Heart right ventricle (tissue), 16 donors: ENCODE data around the gene SPA17. TPM values are rescaled to one million over a fixed set of nuclear protein-coding genes. Genes with fewer than 3 reads are reported as not detected.
A peak's percentile ranks its signal among the peaks of the same experiment; 100 is the strongest.

Experiments used
- ATAC-seq, 8 donors: fragments of 200-7000 bp; cut with Tn5 transposase; one replicate each; pipeline ENCODE4 v1.9.1; 2020; ENCODE audit warnings: mild to moderate bottlenecking in 8 of 8, moderate library complexity in 8 of 8, moderate number of reproducible peaks in 1 of 8
- DNase-seq, 2 donors: peaks; one replicate each; pipeline ENCODE4 v3.0.0-alpha.2; 2020
- H3K27ac ChIP-seq, 10 donors: fragments of 200-600 bp; sonication (generic) in 2 of 10; one replicate each; pipeline versions ENCODE4 v1.5.0 to v1.8.0; 2020 to 2022; ENCODE audit warnings: mild to moderate bottlenecking in 3 of 10
- H3K27me3 ChIP-seq, 7 donors: fragments of 200-600 bp; one replicate each; pipeline ENCODE4 v1.8.0; 2021 to 2022; ENCODE audit warnings: mild to moderate bottlenecking in 2 of 7
- H3K36me3 ChIP-seq, 9 donors: fragments of 200-600 bp; sonication (generic) in 1 of 9; one replicate each; pipeline versions ENCODE4 v1.5.0 to v1.8.0; 2020 to 2022; ENCODE audit warnings: mild to moderate bottlenecking in 2 of 9
- H3K4me1 ChIP-seq, 9 donors: fragments of 200-600 bp; sonication (generic) in 1 of 9; one replicate each; pipeline versions ENCODE4 v1.5.0 to v1.8.0; 2020 to 2022; ENCODE audit warnings: mild to moderate bottlenecking in 4 of 9
- H3K4me3 ChIP-seq, 10 donors: fragments of 200-600 bp; sonication (generic) in 2 of 10; one replicate each; pipeline versions ENCODE4 v1.5.0 to v1.8.0; 2020 to 2022; ENCODE audit warnings: mild to moderate bottlenecking in 7 of 10, moderate library complexity in 2 of 10
- H3K9me3 ChIP-seq, 11 donors: fragments of 200-600 bp in 10 of 11; sonication (generic) in 2 of 11; one replicate each; pipeline versions ENCODE4 v1.5.0 to v1.8.0; 2013 to 2022; ENCODE audit warnings: mild to moderate bottlenecking in 2 of 11, control low read depth in 1 of 11, moderate library complexity in 1 of 11
- WGBS, 2 donors: extraction: QIAGEN DNeasy Blood & Tissue Kit; methylation state at CpG; one replicate each; pipeline ENCODE4 v1.1.7; 2013; ENCODE audit warnings: inconsistent platforms in 1 of 2; 5-methylcytosine and 5-hydroxymethylcytosine counted together
- intact Hi-C, 10 donors: fragments of 100-400 bp; cut with DNase I; formaldehyde crosslinking; loops; one replicate each; pipeline versions ENCODE4 v1.11.1 to v1.14.2; 2022
- long read RNA-seq, 3 donors: library from polyadenylated mRNA; unstranded; transcript quantifications; one replicate each; pipeline ENCODE4 v2.0.0, GENCODE V29; 2020 to 2021
- polyA plus RNA-seq, 2 donors: library from polyadenylated mRNA; stranded (reverse); fragments of 200-250 nt; gene quantifications; one replicate each; pipeline ENCODE4 v1.2.3, GENCODE V29; 2013
- total RNA-seq, 10 donors: library from RNA; stranded (reverse); fragmentation: NEBNext Ultra II Directional in 3 of 10; extraction: Animal tissue kit (Norgen Biotek cat#: 25700) in 3 of 10; gene quantifications; one replicate each; pipeline versions ENCODE4 v1.2.1 to v1.2.4, GENCODE V29; 2021 to 2023
- TF ChIP-seq, protein P1 (sequence below), 9 donors: fragments of 200-600 bp; sonication (generic) in 2 of 9; IDR thresholded peaks; one replicate each; pipeline versions ENCODE4 v1.5.0 to v1.8.0; 2021 to 2022; ENCODE audit warnings: antibody characterized with exemption in 9 of 9, mild to moderate bottlenecking in 5 of 9, moderate library complexity in 1 of 9
- donor health status: Arrhythmogenic right ventricular cardiomyopathy.
- donor health status: ischemic (EF 13 %, LVEDD 7.1; RV severe dilation, severe dysfunction).
- donor health status: healthy with polysubstance abuse.
- donor health status: DM: no; HTN: yes; CAD: no.
- donor health status: DM: no; HTN: no; CAD: no.
- donor health status: ischemic (EF 25% LVEDD 6.9; RV normal size, moderate dysfunction).
- donor health status: ischemic (EF 25% LVEDD 5.7; RV mildly dilated, moderate dysfunction).
- donor health status: healthy.
- donor health status: DM: yes; HTN: yes; CAD: no.
- donor health status: Ischemic cardiomyopathy.
- donor health status: ischemic (EF 35%, LVEDD 5.7; RV mildly dilated, moderate dysfunction).
- donor health status: nonischemic (EF 11% LVEDD 7.7; RV severe dilation, severe dysfunction).
- donor health status: DM: yes; HTN: yes; CAD: no.
- donor health status: PGD.
- donor health status: ischemic (EF 29% LVEDD 5.4; RV normal size, mild dysfunction).
- donor health status: nonischemic (EF 23%, LVEDD 6.1; RV moderate dilation, normal function).

Gene SPA17
- 1 to 10 TPM in 9 of 10 donors, under 1 TPM in 1; 0.62 to 4.9 (median 2.0) TPM for total RNA-seq
- 1 to 10 TPM; 4.4 to 4.8 TPM for polyA plus RNA-seq
- long read RNA-seq, donor 1, full-length matches to known transcripts: 2 of 2 reads
- long read RNA-seq, donor 1, partial matches to known transcripts: 0 of 2 reads
- long read RNA-seq, donor 1, other reads (novel, unspliced or antisense): 0 of 2 reads
- long read RNA-seq, donor 2, partial matches to known transcripts: 0 of 1 reads
- long read RNA-seq, donor 2, other reads (novel, unspliced or antisense): 1 of 1 reads
- long read RNA-seq, donor 3, partial matches to known transcripts: 0 of 1 reads
- long read RNA-seq, donor 3, other reads (novel, unspliced or antisense): 1 of 1 reads

DNA sequence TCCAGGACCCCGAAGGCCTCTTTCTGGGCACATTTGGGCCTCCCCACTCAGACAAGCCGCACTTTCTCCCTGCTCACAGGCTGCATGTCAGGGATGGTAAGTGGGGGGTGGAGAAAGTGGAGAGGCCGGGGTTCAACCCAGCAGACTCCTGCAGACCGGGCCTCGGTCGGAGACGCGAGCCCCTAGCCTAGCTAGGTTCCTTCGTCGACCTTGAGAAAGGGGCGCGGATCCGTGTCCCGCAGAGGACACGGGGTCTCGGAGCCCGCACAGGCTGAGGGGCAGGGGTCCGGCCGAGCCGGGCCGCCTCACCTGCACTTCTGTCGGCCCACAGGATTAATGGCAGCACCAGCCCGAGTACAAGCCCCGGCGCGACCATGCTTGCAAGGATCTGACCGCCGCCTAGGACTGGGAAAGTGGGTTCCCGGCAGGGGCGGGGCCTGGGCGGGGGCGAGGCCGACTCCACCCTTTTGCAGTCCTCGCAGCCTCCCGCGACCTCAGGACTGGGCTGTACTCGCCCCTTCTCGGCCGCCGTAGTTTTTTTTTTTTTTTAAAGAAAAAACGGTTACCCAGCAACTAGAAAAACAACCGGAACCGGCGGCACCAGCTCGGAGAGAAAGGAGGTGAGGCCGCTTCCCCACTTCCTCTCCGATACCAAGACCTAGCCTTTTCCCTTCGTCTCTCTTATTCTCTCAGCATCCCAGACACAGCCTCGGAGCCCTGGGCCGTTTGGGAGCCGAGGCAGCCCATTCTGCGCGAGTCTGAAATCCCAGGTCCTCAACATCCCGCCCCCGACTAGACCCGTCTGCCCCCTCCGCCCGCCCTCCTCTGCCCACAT is at the start of gene SPA17, which contains the start of gene SIAE:
Gene SPA17, plus strand, starts transcription at position 572 of the 835 bp plus-strand sequence. CDS start 1,361 bp downstream, outside the sequence.
Gene SIAE, minus strand, starts transcription at position 407 of the 835 bp plus-strand sequence. Its CDS starts 31 bp downstream, at position 376.
- Histone ChIP-seq H3K9me3 (no peaks in the 10 kb centered on the region), H3K4me1 (peaks cover 3 to 44% (median 27%) of the 10 kb centered on the region in 9 donors), H3K4me3 (peak within 1 kb of the TSS; percentile 65 to 86 (median 70)), H3K27me3 (no peaks in the 10 kb centered on the region), H3K27ac (peak within 1 kb of the TSS; percentile 61 to 97 (median 89)), H3K36me3 (peaks cover 0 to 4% (median 0%) of the 10 kb centered on the region in 9 donors)
- DNase-seq (peak; percentile 96), ATAC-seq (peak; percentile 98 to 100 (median 99))
- intact Hi-C loops: loop anchor here in 8 of 10 donors (2.0 to 5.0 kb wide), 4 partner anchors 69 to 91 kb away; partner anchors contain the start of gene ESAM (in 5 of the 8)
- TF ChIP-seq, protein P1, sequence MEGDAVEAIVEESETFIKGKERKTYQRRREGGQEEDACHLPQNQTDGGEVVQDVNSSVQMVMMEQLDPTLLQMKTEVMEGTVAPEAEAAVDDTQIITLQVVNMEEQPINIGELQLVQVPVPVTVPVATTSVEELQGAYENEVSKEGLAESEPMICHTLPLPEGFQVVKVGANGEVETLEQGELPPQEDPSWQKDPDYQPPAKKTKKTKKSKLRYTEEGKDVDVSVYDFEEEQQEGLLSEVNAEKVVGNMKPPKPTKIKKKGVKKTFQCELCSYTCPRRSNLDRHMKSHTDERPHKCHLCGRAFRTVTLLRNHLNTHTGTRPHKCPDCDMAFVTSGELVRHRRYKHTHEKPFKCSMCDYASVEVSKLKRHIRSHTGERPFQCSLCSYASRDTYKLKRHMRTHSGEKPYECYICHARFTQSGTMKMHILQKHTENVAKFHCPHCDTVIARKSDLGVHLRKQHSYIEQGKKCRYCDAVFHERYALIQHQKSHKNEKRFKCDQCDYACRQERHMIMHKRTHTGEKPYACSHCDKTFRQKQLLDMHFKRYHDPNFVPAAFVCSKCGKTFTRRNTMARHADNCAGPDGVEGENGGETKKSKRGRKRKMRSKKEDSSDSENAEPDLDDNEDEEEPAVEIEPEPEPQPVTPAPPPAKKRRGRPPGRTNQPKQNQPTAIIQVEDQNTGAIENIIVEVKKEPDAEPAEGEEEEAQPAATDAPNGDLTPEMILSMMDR (IDR thresholded peaks at IDR 0.05): no peak
- 0 to 1% methylated on average over 58 of the region's 58 CpGs for WGBS, 2 donors

DNA sequence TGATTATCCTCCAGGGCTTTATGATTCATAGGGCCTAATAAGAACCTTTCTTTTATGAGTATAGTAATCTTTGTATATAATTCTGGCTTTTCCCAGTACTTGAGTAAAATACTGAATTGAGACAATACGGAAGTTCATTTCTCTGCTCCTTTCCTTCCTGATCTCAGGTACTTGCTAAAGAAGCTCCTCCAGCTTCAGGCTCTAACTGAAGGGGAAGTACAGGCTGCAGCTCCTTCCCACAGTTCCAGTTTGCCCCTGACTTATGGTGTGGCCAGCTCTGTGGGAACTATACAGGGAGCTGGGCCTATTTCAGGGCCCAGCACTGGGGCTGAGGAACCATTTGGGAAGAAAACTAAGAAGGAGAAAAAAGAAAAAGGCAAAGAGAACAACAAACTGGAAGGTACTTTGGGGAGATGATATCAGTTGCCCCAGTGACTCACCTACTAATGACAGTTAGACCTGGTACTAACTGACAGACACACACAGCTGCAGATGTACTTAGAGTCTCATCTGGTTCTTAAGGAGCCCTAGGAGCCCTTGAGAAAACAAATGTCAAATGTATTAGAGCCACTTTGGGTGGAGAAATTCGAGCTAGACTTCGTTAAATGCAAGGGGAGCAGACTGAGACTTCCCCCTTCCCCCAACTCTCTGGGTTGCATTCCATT is 48.1 kb upstream of the SPA17 start:
- H3K36me3 ChIP-seq: peaks cover 0 to 65% (median 31%) of the 10 kb centered on the region in 9 donors
- H3K9me3 ChIP-seq: no peaks in the 10 kb centered on the region
- intact Hi-C loops: no loop called here
- H3K4me1 ChIP-seq: peaks cover 0 to 32% (median 27%) of the 10 kb centered on the region in 9 donors
- TF ChIP-seq, protein P1 (IDR thresholded peaks at IDR 0.05): no peak
- DNase-seq (no peak), ATAC-seq (no peak)
- H3K27me3 ChIP-seq: no peaks in the 10 kb centered on the region
- H3K27ac ChIP-seq: no peak overlapping the region
- WGBS, 2 donors: 97 to 98% methylated on average over 3 of the region's 3 CpGs
- H3K4me3 ChIP-seq: no peak overlapping the region

GRCh38 chr11:124627546-124627945 is 46.2 kb upstream of the SPA17 start:
- DNase-seq (no peak), ATAC-seq (no peak)
- Histone ChIP-seq H3K36me3 (peaks cover 0 to 84% (median 50%) of the 10 kb centered on the region in 9 donors), H3K4me3 (no peak overlapping the region), H3K4me1 (peaks cover 0 to 26% (median 20%) of the 10 kb centered on the region in 9 donors), H3K9me3 (no peaks in the 10 kb centered on the region), H3K27me3 (no peaks in the 10 kb centered on the region), H3K27ac (no peak overlapping the region)
- intact Hi-C loops: no loop called here
- TF ChIP-seq, protein P1 (IDR thresholded peaks at IDR 0.05): no peak
- WGBS, 2 donors: 93 to 94% methylated on average over 5 of the region's 5 CpGs

DNA sequence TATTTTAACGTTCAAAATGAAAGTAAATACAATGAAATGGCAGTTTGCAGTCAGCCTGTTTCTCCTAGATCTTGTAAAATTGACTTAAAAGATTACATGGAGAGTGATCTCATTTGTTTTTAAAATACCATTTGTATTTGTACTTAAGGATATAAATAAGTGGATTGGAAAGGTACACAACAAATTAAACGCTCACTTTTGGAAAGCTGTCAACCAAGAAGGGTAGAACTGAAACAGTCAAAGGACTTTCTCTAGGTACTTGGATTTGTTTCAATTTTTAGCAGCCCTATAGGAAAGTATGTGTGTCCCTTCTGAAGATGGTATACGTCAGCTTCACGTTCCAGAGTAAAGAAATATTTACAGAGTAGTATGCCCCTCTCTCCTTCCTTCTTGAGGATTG is 43.7 kb upstream of the SPA17 start:
- Histone ChIP-seq H3K36me3 (peaks cover 0 to 100% (median 59%) of the 10 kb centered on the region in 9 donors), H3K27ac (no peak overlapping the region), H3K9me3 (no peaks in the 10 kb centered on the region), H3K27me3 (no peaks in the 10 kb centered on the region), H3K4me1 (peaks cover 0 to 9% (median 4%) of the 10 kb centered on the region in 9 donors), H3K4me3 (no peak overlapping the region)
- no peak for ATAC-seq
- no peak for DNase-seq
- intact Hi-C loops: no loop called here
- WGBS, 2 donors: 84 to 88% methylated on average over 4 of the region's 4 CpGs
- TF ChIP-seq, protein P1 (IDR thresholded peaks at IDR 0.05): no peak
